ENCODE measurements around the gene PPARD.

PPARD gene

DNA sequence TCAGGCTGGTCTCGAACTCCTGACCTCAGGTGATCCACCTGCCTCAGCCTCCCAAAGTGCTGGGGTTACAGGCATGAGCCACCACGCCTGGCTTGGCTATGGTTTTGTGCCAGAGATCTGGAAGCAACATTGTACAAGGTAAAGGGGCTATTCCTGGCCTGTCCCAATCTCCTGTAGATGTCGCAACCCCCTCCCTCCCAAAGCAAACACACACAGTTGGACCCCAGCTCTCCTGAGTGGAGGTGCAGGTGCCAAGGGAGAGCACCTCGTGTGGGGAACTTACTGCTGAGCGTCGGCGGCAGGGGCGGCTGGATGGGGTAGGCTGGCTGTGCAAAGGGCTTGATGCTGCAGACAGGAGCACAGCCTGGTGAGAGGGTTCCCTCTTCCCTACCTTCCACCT is 134.7 kb downstream of the PPARD start:
- Mint-ChIP-seq H3K4me1 (peaks cover 42% of the 10 kb centered on the region), H3K9me3 (no peaks in the 10 kb centered on the region), H3K27ac (no peak overlapping the region), H3K27me3 (ENCODE audit: low read depth, poor library complexity) (peaks cover 3% of the 10 kb centered on the region), H3K36me3 (ENCODE audit: low read depth) (peaks cover 35% of the 10 kb centered on the region), H3K4me3 (no peak overlapping the region)
- DNase-seq, result no peak
- TF ChIP-seq, protein P1, sequence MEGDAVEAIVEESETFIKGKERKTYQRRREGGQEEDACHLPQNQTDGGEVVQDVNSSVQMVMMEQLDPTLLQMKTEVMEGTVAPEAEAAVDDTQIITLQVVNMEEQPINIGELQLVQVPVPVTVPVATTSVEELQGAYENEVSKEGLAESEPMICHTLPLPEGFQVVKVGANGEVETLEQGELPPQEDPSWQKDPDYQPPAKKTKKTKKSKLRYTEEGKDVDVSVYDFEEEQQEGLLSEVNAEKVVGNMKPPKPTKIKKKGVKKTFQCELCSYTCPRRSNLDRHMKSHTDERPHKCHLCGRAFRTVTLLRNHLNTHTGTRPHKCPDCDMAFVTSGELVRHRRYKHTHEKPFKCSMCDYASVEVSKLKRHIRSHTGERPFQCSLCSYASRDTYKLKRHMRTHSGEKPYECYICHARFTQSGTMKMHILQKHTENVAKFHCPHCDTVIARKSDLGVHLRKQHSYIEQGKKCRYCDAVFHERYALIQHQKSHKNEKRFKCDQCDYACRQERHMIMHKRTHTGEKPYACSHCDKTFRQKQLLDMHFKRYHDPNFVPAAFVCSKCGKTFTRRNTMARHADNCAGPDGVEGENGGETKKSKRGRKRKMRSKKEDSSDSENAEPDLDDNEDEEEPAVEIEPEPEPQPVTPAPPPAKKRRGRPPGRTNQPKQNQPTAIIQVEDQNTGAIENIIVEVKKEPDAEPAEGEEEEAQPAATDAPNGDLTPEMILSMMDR (IDR thresholded peaks at IDR 0.05), result no peak
